GM18505 (cell line): ENCODE measurements around the gene OR14J1.

Experiments
- ATAC-seq: cut with Tn5 transposase; IDR thresholded peaks from one replicate; pipeline ENCODE4 v1.9.1; 2021; ENCODE audit not compliant: unreplicated experiment
- POLR2A ChIP-seq: IDR thresholded peaks from 4 replicates; pipeline ENCODE4 v1.6.1; 2011; ENCODE audit warnings: borderline replicate concordance; ENCODE audit not compliant: insufficient read depth, insufficient read length; ENCODE audit errors: extremely low read depth

OR14J1 gene

GRCh38 chr6:29354980-29355379 is 53.5 kb downstream of the OR14J1 start:
- TF ChIP-seq POLR2A, result no peak
- no peak for ATAC-seq

DNA sequence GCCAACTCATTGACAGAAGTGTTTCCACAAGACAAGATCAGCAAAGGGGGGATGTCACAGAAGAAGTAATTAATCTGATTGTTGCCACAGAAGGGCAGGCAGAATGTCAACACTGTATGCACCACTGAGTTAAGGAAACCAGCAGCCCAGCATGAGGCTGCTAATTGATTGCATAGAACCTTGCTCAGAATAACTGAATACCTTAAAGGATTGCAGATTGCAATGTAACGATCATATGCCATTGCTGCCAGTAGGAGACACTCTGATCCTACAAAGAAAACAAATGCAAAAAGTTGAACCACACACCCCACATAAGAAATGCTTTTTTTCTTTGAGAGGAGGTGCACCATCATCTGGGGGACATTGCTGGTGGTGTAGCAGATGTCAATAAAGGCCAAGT is 54.1 kb downstream of the OR14J1 start:
- no peak for TF ChIP-seq POLR2A
- no peak for ATAC-seq
